Body of pancreas (tissue), 4 donors: Measurements from ENCODE around the gene AGAP1.

ENCODE experiments used
- CTCF ChIP-seq, 7 experiments: fragments of 450-650 bp in 4 of 7; fragments of 200-600 bp in 3 of 7; sonication (generic) in 3 of 7; IDR thresholded peaks; one replicate each; pipeline ENCODE4 v1.5.1; 2016 to 2019; ENCODE audit warnings: antibody characterized with exemption in 7 of 7
- POLR2A ChIP-seq, 3 donors: fragments of 450-650 bp; IDR thresholded peaks; one replicate each; pipeline ENCODE4 v1.6.1; 2016; ENCODE audit warnings: antibody characterized with exemption in 3 of 3, mild to moderate bottlenecking in 2 of 3

- TF ChIP-seq POLR2A (IDR thresholded peaks at IDR 0.05) (no peak), CTCF (IDR thresholded peaks at IDR 0.05) (no peak)
Observed at GRCh38 chr2:235550946-235551345, 57.1 kb downstream of the AGAP1 start.
